8988T (cell line): Measurements from ENCODE around the gene DNAJC30.

Experiments used
- DNase-seq: peaks from one replicate; pipeline ENCODE4 v3.0.0; 2011

The DNAJC30 gene

DNA sequence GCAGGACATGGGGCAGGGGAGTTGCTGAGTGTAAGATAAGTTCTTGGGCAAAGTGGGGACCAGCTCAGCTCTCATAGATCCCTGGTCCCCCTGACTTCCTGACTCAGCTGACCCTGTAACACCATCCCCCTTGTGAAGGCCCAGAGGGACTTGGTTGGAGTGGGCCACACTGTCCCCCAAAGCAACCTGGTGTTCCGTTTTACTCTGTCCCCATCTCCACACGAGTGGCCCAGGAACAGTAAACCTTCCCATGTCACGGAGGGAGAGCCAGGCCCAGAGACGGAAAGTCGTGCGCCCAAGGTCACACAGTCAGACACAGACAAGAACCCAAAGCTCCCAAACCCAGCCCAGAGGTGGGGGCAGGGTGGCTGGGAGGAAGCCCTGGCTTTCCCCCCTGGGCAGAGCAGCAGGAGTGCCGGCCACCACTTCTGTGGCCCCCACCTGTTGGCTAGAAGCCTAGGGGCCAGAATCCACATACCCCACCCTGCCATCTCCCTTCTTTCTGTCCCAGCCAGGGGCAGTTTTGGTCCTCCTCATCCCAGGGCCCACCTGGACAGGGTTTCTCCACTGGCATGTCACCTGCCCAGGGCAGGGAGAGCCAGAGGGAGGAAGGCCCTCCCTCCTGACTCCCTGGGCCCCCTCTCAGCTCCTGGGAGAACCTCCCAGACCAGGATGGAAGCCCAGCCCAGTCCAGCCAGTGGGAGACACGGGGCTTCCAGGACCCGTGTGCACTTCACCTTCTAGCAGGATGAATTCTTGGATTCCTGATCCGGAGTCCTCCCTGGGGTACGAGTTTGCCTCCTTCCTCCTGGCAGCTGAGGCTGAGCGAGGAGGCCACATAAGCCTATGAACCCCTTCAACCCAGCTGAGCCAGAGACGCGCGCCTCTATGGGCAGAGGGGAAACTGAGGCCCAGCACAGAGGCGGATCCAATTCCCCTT is 36.2 kb downstream of the DNAJC30 start:
- no peak for DNase-seq

DNA sequence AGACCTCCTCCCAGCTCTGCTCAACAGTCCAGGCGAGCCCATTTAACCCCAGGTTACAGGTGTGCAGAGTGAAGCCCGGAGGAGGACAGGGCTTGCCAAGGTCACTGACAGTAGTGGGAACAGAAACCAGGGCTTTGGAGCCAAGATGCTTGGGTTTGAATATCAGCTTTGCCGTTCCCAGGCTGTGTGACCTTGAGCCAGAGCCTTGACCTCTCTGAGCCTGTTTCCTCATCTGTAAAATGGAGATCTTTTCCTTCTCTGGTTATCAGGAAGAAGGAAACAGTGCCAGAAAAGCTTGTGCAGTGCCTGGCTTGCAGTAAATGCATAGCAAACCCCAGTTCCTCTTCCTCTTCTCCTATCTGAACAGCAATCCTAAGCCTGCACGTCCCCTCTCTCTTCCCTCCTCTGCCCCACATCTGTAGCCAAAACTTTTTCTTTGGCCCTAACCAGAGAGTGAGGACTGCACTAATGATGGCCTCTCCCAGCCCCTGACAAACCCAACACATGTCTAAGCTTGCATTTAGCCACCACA is 37.5 kb downstream of the DNAJC30 start:
- DNase-seq: no peak

DNA sequence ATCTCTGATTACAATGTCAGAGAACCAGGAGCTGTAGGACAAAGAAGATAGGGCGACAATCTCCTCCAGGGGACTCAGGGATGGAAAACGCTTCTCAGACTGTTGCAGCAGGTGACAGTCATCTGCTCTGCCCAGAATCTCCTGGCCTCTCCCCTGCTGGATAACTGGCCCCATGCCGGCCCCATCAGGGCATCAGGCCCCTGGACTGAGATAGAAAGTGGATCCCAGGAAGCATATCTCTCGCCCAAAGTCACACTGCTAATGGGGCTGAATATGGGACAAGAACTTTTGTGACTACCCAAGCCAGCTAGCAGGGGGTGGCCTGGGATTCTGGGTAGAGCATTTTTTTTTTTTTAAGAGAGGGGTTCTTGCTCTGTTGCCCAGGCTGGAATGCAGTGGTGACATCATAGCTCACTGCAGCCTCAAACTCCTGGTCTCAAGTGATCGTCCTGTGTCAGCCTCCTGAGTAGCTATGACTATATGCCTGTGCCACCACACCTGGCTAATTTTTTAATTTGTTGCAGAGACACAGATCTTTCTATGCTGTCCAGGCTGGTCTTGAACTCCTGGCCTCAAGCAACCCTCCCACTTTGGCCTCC is 38.5 kb downstream of the DNAJC30 start:
- no peak for DNase-seq

DNA sequence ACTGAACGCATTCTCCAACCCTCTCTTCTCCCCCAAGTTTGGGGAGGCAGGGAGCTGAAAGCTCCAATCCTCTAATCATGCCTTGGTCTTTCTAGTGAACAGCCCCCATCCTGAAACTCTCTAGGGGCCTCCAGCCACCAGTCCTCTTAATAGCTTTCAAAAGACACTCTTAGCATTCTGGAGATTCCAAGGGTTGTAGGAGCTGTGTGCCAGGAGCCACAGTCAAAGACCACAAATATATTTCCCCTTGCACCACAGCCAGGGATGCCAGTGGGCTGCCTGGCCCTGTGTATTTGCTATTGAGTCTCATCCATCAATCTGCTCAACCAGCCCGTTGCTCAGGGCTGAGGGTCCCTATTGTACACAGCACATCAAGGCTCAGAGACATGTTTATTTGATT is 40.4 kb downstream of the DNAJC30 start:
- no peak for DNase-seq

DNA sequence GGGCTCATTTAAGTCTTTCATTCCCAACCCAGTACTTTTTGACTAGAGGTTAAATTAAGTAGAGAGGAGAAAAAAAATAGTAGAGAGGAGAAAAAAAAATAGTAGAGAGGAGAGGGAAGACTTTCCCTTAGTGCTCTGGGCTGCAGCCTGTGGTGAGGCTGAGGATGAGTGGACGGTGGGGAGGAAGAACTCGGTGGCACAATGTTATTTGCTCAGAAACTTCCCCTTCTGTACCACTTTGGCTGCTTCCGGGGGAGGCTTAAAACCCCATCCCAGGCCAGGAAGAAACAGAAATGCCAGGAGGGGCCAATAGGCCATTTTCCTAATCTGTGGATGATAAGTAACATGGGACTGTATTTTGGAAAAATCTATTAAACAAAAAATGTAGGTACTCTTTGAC is 44.3 kb downstream of the DNAJC30 start:
- no peak for DNase-seq

DNA sequence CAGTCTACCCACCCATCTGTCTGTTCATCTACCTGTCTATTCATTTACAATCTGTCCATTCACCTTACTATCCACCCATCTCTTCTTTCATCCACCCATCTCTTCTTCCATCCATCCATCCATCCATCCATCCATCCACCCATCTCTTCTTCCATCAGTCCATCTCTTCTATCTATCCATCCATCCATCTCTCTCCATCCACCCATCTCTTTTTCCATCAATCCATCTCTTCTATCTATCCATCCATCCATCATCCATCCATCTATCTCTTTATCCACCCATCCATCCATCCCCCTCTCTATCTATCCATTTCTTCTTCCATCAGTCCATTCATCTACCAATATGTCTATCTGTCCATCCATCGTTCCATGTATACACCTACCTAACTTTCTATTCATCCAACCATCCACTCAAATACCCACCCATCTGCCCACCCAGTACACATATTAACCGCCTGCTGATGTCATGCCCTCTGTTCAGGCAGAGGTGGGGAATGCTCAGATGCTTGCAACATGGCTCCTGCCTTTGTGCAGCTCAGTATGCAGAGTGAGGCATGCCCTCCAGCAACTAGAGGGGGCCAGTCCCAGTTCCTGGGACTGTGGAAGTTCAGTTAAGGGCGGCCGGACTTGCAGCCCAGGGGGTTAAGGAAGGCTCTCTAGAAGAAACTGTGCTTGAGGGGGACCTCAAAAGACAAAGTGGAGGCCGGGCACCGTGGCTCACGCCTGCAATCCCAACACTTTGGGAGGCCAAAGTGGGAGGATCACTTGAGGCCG is 47.6 kb downstream of the DNAJC30 start:
- no peak for DNase-seq

DNA sequence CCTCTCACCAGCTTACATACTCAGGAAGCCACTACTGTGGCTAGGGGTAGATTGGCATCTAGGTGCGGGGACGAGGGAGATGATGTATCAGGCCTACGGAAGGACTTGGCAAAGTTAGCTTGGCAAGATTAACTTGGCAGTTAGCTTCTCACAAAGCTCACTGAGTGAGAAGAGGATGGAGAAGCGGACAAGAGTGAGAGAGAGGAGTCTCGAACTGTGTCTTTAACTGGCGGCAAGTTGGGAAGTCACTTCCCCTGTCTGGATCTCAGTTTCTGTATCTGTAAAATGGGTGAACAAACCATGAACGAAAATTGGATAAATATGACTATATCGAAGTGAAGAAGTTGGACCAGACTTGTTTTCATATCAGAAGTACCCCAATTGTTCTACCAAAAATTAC is 49.4 kb downstream of the DNAJC30 start:
- DNase-seq: no peak

DNA sequence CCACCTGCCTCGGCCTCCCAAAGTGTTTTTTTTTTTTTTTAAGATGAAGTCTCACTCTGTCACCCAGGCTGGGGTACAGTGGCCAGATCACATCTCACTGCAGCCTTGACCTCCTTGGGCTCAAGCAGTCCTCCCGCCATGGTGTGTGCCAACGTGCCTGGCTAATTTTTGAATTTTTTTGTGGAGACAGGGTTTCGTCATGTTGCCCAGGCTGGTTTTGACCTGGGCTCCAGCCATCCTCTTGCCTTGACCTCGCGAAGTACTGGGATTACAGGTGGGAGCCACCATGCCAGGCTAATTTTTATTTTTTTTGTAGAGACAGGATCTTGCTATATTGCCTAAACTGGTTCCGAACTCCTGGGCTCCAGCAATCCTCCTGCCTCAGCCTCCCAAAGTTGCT is 49.9 kb downstream of the DNAJC30 start:
- no peak for DNase-seq

DNA sequence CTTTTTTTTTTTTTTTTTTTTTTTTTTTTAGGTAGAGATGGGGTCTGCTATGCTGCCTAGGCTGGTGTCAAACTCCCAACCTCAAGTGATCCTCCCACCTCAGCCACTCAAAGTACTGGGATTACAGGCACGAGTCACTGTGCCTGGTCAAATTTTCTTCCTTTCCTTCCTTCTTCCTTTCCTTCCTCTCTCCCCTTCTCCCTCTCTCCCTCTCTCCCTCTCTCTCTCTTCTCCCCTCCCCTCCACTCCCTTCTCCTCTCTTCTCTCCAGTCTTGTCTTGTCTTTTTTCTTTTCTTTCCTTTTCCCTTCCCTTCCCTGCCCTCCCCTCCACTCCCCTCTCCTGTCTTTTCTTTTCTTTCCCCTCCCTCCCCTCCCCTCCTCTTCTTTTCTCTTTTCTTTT is 51.7 kb downstream of the DNAJC30 start:
- DNase-seq: no peak
